Mucosa of rectum (tissue), 2 donors: ENCODE data around the gene TTN.

ENCODE experiments used
- H3K27ac ChIP-seq, 2 donors: one replicate each; pipeline ENCODE4 v1.7.0; 2013; ENCODE audit warnings: inconsistent platforms in 2 of 2, low read depth in 2 of 2, low read length in 2 of 2
- H3K27me3 ChIP-seq, 2 donors: one replicate each; pipeline ENCODE4 v1.7.0; 2013; ENCODE audit warnings: low read length in 2 of 2; ENCODE audit not compliant: control insufficient read depth in 2 of 2, insufficient read depth in 2 of 2
- H3K36me3 ChIP-seq, 2 donors: one replicate each; pipeline ENCODE4 v1.7.0; 2013; ENCODE audit warnings: low read length in 2 of 2; ENCODE audit not compliant: control insufficient read depth in 2 of 2, insufficient read depth in 2 of 2
- H3K4me1 ChIP-seq, 2 donors: one replicate each; pipeline ENCODE4 v1.7.0; 2013; ENCODE audit warnings: low read length in 2 of 2, mild to moderate bottlenecking in 1 of 2; ENCODE audit not compliant: control insufficient read depth in 2 of 2, insufficient read depth in 2 of 2
- H3K4me3 ChIP-seq, 2 donors: one replicate each; pipeline ENCODE4 v1.7.0; 2013; ENCODE audit warnings: low read length in 2 of 2
- H3K9ac ChIP-seq, 2 donors: one replicate each; pipeline ENCODE4 v1.7.0; 2013; ENCODE audit warnings: low read length in 2 of 2, low read depth in 1 of 2, mild to moderate bottlenecking in 1 of 2
- H3K9me3 ChIP-seq, 2 donors: one replicate each; pipeline ENCODE4 v1.7.0; 2013; ENCODE audit warnings: low read length in 2 of 2; ENCODE audit not compliant: control insufficient read depth in 2 of 2
- donor health status: healthy.
- donor health status: Normal muscosa, but diverticular disease.

The TTN gene

DNA sequence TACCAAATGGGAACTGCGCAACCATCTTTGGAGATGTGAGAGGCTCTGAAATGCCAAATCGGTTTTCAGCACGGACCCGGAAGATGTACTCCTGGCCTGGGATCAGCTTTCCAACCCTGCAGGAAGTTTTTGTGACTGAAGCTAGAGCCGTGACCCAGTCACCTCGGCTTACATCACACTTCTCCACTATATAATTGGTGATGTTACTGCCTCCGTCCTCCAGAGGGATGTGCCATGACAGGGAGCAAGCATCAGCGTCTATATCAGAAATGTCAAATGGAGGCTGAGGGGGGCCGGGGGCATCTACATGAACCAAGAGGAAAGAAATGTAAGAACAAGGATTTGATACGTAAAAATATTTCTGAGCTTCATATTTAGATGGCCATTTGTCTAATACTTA is 222.6 kb downstream of the TTN start:
- Histone ChIP-seq H3K9ac (no peak overlapping the region), H3K27me3 (no peaks in the 10 kb centered on the region), H3K4me1 (no peaks in the 10 kb centered on the region), H3K36me3 (no peaks in the 10 kb centered on the region), H3K4me3 (no peak overlapping the region), H3K27ac (no peak overlapping the region), H3K9me3 (no peaks in the 10 kb centered on the region)

DNA sequence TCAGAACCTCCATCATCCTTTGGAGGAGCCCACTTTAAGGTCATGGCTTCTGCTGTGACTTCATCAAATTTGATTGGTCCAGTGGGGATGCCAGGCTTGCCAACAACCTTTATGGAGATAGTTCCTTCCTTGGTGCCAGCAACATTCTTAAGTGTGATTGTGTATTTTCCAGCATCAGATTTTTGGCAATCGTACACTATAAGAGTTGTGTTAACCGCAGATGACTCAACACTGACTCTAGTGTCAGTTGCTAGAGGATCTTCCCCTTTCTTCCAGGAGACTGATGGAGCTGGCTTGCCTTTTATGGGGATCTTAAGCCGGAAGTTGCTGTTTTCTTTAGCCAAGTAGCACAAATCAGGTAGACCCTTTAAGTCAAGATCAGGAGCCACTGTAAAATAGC is 228.2 kb downstream of the TTN start:
- H3K4me3 ChIP-seq: no peak overlapping the region
- H3K27ac ChIP-seq: no peak overlapping the region
- H3K36me3 ChIP-seq: peaks cover 0 to 14% of the 10 kb centered on the region in 2 donors

DNA sequence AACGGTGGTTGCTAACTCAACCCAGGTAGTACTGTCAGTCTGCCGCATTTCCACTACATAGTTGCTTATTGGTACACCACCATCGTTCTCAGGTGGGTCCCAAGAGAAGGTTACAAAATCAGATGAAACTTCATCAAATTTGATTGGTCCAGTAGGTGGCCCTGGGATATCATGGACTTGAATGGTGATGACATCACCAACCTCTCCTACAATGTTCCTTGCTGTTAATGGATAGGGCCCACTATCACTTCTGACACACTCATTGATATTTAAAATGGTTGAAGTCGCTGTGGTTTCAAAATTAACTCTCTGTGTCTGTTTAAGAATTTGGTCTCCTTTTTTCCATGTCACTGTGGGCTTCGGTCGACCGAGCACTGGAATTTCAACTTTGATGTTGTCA is 232.4 kb downstream of the TTN start:
- H3K9ac ChIP-seq: no peak overlapping the region
- no peak overlapping the region for H3K4me3 ChIP-seq
- no peaks in the 10 kb centered on the region for H3K4me1 ChIP-seq
- no peak overlapping the region for H3K27ac ChIP-seq
- H3K9me3 ChIP-seq: no peaks in the 10 kb centered on the region
- H3K27me3 ChIP-seq: no peaks in the 10 kb centered on the region
- peaks cover 0 to 23% of the 10 kb centered on the region in 2 donors for H3K36me3 ChIP-seq

More for the DNA sequence above, 228.2 kb downstream of the TTN start:
- Histone ChIP-seq H3K4me1 (no peaks in the 10 kb centered on the region), H3K9ac (no peak overlapping the region), H3K27me3 (no peaks in the 10 kb centered on the region), H3K9me3 (no peaks in the 10 kb centered on the region)

DNA sequence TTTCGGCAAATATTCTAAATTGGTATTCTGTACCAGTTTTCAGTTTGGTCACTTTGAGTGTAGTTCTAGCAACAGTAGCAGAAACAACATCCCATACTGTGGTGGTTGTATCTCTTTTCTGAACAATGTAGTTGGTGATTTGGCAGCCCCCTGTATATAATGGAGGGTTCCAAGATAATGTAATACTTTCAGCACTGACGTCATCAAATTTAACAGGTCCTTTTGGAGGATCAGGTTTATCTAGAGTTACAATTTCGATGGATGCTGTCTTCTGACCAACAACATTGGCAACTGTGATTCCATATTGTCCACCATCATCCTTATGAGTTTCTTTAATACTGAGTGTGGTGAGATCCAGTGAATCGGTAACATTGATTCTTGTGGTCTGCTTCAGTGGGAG is 239.0 kb downstream of the TTN start:
- Histone ChIP-seq H3K27ac (no peak overlapping the region), H3K36me3 (peaks cover 0 to 8% of the 10 kb centered on the region in 2 donors), H3K4me1 (no peaks in the 10 kb centered on the region), H3K9me3 (no peaks in the 10 kb centered on the region), H3K4me3 (no peak overlapping the region), H3K27me3 (no peaks in the 10 kb centered on the region), H3K9ac (no peak overlapping the region)

DNA sequence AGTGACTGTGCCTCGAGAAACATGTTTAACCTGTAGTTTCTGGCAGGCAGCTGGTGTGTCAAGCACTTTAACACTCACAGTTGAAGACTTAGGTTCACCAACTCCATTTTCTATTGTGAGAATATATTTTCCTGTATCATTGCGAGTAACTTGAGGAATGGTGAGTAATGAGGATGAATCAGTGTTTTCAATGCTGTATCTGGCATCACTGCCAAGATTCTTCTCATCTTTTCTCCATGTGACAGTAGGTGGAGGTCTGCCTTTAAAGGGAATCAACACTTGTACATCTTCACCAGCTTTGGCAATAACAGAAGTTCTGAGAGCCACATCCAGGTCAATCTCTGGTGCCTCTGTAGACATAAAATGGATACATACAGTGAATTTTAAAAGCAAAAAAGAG is 254.2 kb downstream of the TTN start:
- Histone ChIP-seq H3K9me3 (no peaks in the 10 kb centered on the region), H3K27ac (no peak overlapping the region), H3K4me1 (no peaks in the 10 kb centered on the region), H3K27me3 (no peaks in the 10 kb centered on the region), H3K36me3 (peaks cover 0 to 13% of the 10 kb centered on the region in 2 donors), H3K4me3 (no peak overlapping the region), H3K9ac (no peak overlapping the region)

DNA sequence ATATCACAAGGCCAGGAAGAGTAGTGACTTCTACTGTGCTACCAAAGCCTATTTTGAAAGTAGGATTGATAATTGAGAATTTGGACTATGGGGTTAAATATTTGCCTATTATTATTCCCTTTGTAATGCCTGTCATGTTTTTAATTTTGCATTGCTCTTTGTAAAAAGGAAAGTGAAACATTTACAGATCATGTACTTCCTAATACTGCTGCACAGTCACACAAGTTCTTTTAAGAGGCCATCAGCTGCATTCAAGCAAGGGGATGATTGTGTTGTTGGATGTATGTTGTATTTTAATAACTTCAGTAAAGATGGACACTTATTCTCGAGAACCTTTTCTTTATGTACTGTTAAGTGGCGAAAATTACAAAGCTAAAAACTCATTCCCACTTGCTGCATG is 256.9 kb downstream of the TTN start:
- no peaks in the 10 kb centered on the region for H3K27me3 ChIP-seq
- H3K9ac ChIP-seq: no peak overlapping the region
- no peaks in the 10 kb centered on the region for H3K9me3 ChIP-seq
- H3K36me3 ChIP-seq: peaks cover 8 to 13% of the 10 kb centered on the region in 2 donors
- H3K4me3 ChIP-seq: no peak overlapping the region
- H3K27ac ChIP-seq: no peak overlapping the region
- no peaks in the 10 kb centered on the region for H3K4me1 ChIP-seq

DNA sequence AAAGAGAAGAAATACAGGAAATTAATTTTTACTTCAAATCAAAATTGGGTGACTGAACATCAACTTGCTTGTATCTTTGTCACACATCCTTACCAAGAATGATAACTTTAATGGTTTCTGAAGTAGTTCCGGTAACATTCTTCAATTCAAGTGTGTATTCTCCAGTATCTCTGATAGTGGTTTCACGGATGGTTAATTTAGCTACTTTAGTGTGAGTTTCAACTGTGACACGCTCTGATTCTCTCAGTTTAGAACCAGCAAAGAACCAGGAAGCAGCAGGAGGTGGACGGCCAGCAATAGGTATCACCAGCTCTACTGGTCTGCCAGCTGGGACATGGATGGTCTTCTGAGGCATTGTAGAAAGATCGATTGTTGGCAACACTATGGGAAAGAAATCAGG is 264.7 kb downstream of the TTN start:
- Histone ChIP-seq H3K27me3 (no peaks in the 10 kb centered on the region), H3K36me3 (peaks cover 7 to 31% of the 10 kb centered on the region in 2 donors), H3K9ac (no peak overlapping the region), H3K9me3 (no peaks in the 10 kb centered on the region), H3K27ac (no peak overlapping the region), H3K4me1 (no peaks in the 10 kb centered on the region), H3K4me3 (no peak overlapping the region)

DNA sequence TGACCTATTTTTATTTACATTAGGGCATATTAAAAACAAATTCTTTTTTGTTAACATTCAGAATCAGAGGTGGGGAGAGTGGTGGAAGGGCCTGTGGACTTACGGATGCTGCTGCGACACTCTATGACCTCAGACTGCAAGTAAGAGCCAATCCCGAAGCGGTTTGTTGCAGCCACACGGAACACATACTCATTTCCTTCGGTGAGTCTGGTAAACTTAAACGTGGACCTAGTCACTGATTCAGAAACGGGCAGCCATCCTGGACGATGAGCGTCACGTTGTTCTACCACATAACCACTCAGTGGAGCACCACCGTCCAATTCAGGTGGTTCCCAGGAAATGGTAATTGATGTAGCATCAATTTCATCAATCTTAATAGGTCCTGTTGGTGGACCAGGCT is 265.1 kb downstream of the TTN start:
- no peak overlapping the region for H3K27ac ChIP-seq
- no peaks in the 10 kb centered on the region for H3K4me1 ChIP-seq

DNA sequence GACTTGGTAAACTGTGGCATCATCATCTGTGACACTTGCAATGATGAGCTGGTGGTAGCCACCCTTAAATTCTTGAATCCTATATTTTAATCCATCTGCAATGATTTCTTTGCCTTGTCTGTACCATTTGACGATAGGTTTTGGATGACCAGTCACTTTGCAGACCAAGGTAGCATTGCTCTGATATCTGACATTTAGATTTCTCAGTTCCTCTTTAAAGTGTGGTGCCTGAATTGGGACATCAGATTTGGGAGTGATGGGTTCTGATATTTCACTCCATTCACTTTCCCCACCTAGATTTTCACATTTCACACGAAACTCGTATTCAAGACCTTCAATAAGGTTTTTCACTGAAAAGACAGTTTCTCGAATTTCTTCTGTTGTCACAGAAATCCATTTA is 271.2 kb downstream of the TTN start:
- Histone ChIP-seq H3K9me3 (no peaks in the 10 kb centered on the region), H3K36me3 (peaks cover 19 to 22% of the 10 kb centered on the region in 2 donors), H3K4me3 (no peak overlapping the region)

More for the DNA sequence above, 265.1 kb downstream of the TTN start:
- Histone ChIP-seq H3K9me3 (no peaks in the 10 kb centered on the region), H3K9ac (no peak overlapping the region), H3K4me3 (no peak overlapping the region), H3K36me3 (peaks cover 9 to 31% of the 10 kb centered on the region in 2 donors), H3K27me3 (no peaks in the 10 kb centered on the region)

DNA sequence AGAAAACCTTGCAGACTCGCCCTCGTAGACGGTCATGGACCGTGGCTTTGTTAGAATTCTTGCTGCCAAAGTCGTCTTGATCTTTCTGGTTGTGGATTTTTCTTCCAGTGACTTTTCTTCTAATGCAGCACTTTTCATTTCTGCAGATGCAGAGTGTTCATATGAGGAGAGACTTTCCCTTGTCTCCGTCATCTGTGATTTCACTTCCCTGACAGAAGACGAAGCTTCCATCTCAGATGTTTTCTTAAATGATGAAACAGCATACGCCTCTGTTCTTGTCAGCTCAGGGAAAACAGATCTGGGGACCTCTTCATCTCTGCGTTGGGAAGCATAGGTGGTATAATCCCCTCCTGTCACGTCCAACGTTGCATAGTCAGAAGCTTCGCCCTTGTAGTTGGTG is 276.1 kb downstream of the TTN start:
- no peak overlapping the region for H3K9ac ChIP-seq
- no peaks in the 10 kb centered on the region for H3K9me3 ChIP-seq
- no peaks in the 10 kb centered on the region for H3K4me1 ChIP-seq
- peaks cover 10 to 16% of the 10 kb centered on the region in 2 donors for H3K36me3 ChIP-seq
- H3K27ac ChIP-seq: no peak overlapping the region
- H3K27me3 ChIP-seq: no peaks in the 10 kb centered on the region
- no peak overlapping the region for H3K4me3 ChIP-seq

More for the DNA sequence above, 271.2 kb downstream of the TTN start:
- Histone ChIP-seq H3K9ac (no peak overlapping the region), H3K4me1 (no peaks in the 10 kb centered on the region), H3K27ac (no peak overlapping the region), H3K27me3 (no peaks in the 10 kb centered on the region)

DNA sequence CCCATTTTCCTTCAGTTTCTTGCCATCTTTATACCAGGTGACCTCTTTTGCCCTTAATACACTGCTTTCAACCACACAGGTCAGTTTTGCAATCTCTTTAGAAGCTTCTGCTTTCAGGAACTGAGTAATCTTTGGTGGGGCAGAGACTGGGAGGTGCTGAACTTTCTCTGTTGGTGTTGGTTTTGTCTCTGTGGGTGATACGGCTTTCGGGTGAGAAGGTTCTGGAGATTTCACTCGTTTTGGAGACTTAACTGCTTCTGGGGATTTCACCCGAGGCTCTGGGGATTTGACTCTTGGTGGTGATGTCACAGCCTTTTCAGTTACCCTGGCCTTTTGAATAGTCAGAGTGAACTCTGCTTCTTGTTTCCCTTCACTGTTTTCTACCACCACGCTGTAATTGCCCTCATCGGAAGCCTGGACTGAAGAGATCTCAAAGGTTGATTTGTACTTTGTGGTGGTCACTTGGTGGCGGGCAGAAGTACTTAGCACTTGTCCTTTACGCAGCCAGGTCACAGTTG is 276.5 kb downstream of the TTN start:
- no peak overlapping the region for H3K9ac ChIP-seq
- H3K27me3 ChIP-seq: no peaks in the 10 kb centered on the region
- H3K9me3 ChIP-seq: no peaks in the 10 kb centered on the region
- H3K36me3 ChIP-seq: peaks cover 10 to 14% of the 10 kb centered on the region in 2 donors
- H3K4me1 ChIP-seq: no peaks in the 10 kb centered on the region
- no peak overlapping the region for H3K4me3 ChIP-seq
- no peak overlapping the region for H3K27ac ChIP-seq
